MM.1S (cell line): ENCODE measurements around the gene ASZ1.

Experiments
- DNase-seq: peaks from one replicate; pipeline ENCODE4 v3.0.0-alpha.2; 2015
- H2AFZ ChIP-seq: fragments of 300-600 bp; sonication (generic); 2 replicates; pipeline ENCODE4 v1.6.0; 2016; ENCODE audit warnings: antibody characterized with exemption, low read length
- H3F3A ChIP-seq: fragments of 300-600 bp; sonication (generic); 2 replicates; pipeline ENCODE4 v1.6.1; 2016; ENCODE audit warnings: mild to moderate bottlenecking, antibody characterized with exemption, low read length, moderate library complexity, mixed read lengths; ENCODE audit not compliant: insufficient read depth
- H3K27ac ChIP-seq: fragments of 300-600 bp; sonication (generic); 2 replicates; pipeline ENCODE4 v1.5.1; 2016; ENCODE audit warnings: mild to moderate bottlenecking, low read length
- H3K27me3 ChIP-seq: fragments of 300-600 bp; sonication (generic); replicated peaks from 2 replicates; pipeline ENCODE4 v1.6.0; 2016; ENCODE audit warnings: low read length; ENCODE audit not compliant: insufficient read depth
- H3K36me3 ChIP-seq: fragments of 300-600 bp; sonication (generic); replicated peaks from 2 replicates; pipeline ENCODE4 v1.6.1; 2016; ENCODE audit warnings: mild to moderate bottlenecking, low read length, mixed read lengths; ENCODE audit not compliant: insufficient read depth
- H3K4me1 ChIP-seq: fragments of 300-600 bp; sonication (generic); 2 replicates; pipeline ENCODE4 v1.6.1; 2016; ENCODE audit warnings: low read length, mixed read lengths
- H3K4me2 ChIP-seq: fragments of 300-600 bp; sonication (generic); 2 replicates; pipeline ENCODE4 v1.6.0; 2016; ENCODE audit warnings: low read depth, low read length
- H3K4me3 ChIP-seq: fragments of 300-600 bp; sonication (generic); 2 replicates; pipeline ENCODE4 v1.5.1; 2016; ENCODE audit warnings: low read length, mixed read lengths
- H3K79me2 ChIP-seq: fragments of 300-600 bp; sonication (generic); 2 replicates; pipeline ENCODE4 v1.6.1; 2016; ENCODE audit warnings: mixed run types, low read length, mixed read lengths
- H3K9ac ChIP-seq: fragments of 300-600 bp; sonication (generic); 2 replicates; pipeline ENCODE4 v1.6.1; 2016; ENCODE audit warnings: low read length, mixed read lengths
- H3K9me2 ChIP-seq: fragments of 300-600 bp; sonication (generic); replicated peaks from 2 replicates; pipeline ENCODE4 v1.6.1; 2016; ENCODE audit warnings: mild to moderate bottlenecking, low read length, mixed read lengths; ENCODE audit not compliant: insufficient read depth
- H3K9me3 ChIP-seq: fragments of 300-600 bp; sonication (generic); replicated peaks from 2 replicates; pipeline ENCODE4 v1.6.1; 2016; ENCODE audit warnings: mild to moderate bottlenecking, low read length, mixed read lengths; ENCODE audit not compliant: insufficient read depth
- H4K20me1 ChIP-seq: fragments of 300-600 bp; sonication (generic); 2 replicates; pipeline ENCODE4 v1.6.1; 2016; ENCODE audit warnings: mild to moderate bottlenecking, low read length, moderate library complexity, mixed read lengths; ENCODE audit not compliant: insufficient read depth
- EZH2 ChIP-seq: fragments of 300-600 bp; sonication (generic); optimal IDR thresholded peaks from 2 replicates; pipeline ENCODE3; 2017; ENCODE audit warnings: low read depth, mild to moderate bottlenecking, antibody characterized with exemption, low read length, mixed read lengths
- EZH2phosphoT487 ChIP-seq: fragments of 300-600 bp; sonication (generic); IDR thresholded peaks from 2 replicates; pipeline ENCODE4 v1.6.1; 2018; ENCODE audit warnings: antibody characterized with exemption, low read length
- TF ChIP-seq, protein P1 (sequence below): fragments of 300-600 bp; sonication (generic); IDR thresholded peaks from 2 replicates; pipeline ENCODE4 v1.5.1; 2016; ENCODE audit warnings: antibody characterized with exemption, low read length, mixed read lengths

ASZ1 gene

DNA sequence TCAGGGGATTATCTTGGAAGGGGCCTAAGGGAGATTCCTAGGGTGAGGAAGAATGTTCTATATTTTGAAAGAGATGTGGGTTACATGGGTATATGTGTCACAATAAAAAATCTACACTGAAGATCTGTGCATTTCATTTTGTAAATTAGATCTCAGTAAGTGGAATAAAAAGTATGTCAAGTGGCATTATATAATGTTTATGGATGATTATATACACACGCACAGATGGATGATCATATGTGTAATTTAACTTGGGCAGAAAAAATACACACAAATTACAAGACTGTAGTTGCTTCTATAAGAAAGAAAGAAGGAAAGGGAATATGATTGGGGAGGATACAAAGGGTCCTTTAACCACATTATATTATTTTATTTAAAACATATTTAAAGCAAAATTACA is 18.5 kb downstream of the ASZ1 start:
- Histone ChIP-seq H3K9me3 (no peaks in the 10 kb centered on the region), H3K4me1 (no peaks in the 10 kb centered on the region), H3K9ac (no peak overlapping the region), H3K9me2 (no peaks in the 10 kb centered on the region), H3K27ac (no peak overlapping the region), H3K4me3 (no peak overlapping the region), H3F3A (no peaks in the 10 kb centered on the region), H3K36me3 (no peaks in the 10 kb centered on the region), H3K79me2 (no peaks in the 10 kb centered on the region), H4K20me1 (no peaks in the 10 kb centered on the region), H3K27me3 (no peaks in the 10 kb centered on the region), H3K4me2 (no peak overlapping the region), H2AFZ (no peak overlapping the region)
- DNase-seq = no peak
- TF ChIP-seq EZH2 (no peak), EZH2phosphoT487 (no peak)
- TF ChIP-seq, protein P1, sequence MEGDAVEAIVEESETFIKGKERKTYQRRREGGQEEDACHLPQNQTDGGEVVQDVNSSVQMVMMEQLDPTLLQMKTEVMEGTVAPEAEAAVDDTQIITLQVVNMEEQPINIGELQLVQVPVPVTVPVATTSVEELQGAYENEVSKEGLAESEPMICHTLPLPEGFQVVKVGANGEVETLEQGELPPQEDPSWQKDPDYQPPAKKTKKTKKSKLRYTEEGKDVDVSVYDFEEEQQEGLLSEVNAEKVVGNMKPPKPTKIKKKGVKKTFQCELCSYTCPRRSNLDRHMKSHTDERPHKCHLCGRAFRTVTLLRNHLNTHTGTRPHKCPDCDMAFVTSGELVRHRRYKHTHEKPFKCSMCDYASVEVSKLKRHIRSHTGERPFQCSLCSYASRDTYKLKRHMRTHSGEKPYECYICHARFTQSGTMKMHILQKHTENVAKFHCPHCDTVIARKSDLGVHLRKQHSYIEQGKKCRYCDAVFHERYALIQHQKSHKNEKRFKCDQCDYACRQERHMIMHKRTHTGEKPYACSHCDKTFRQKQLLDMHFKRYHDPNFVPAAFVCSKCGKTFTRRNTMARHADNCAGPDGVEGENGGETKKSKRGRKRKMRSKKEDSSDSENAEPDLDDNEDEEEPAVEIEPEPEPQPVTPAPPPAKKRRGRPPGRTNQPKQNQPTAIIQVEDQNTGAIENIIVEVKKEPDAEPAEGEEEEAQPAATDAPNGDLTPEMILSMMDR = no peak

DNA sequence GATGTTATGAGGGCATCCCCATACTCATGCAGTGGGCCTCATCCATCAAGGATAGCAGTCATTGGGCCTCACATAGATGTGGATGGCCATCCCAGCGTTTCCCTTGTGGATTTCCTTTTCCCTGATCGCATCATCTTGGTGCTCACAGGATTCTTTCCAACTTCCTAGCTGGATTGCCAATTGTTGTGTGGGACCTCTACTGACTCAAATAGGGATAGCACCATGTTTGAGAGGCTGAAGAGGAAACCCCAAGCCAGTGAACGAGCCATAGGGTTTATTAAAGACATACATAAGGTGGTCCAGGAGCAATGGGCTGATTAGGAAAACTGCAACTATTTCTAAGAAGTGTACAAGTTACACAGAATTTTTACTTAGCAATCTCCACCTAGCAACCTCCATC is 21.8 kb downstream of the ASZ1 start:
- Histone ChIP-seq H3K27ac (no peak overlapping the region), H3K4me1 (no peaks in the 10 kb centered on the region), H3K4me2 (no peak overlapping the region), H3K9ac (no peak overlapping the region), H3K27me3 (no peaks in the 10 kb centered on the region), H4K20me1 (no peaks in the 10 kb centered on the region), H3F3A (no peaks in the 10 kb centered on the region), H2AFZ (no peak overlapping the region), H3K4me3 (no peak overlapping the region), H3K36me3 (no peaks in the 10 kb centered on the region), H3K9me3 (no peaks in the 10 kb centered on the region), H3K9me2 (no peaks in the 10 kb centered on the region), H3K79me2 (no peaks in the 10 kb centered on the region)
- TF ChIP-seq, protein P1 = no peak
- TF ChIP-seq EZH2phosphoT487 (no peak), EZH2 (no peak)
- DNase-seq = no peak

DNA sequence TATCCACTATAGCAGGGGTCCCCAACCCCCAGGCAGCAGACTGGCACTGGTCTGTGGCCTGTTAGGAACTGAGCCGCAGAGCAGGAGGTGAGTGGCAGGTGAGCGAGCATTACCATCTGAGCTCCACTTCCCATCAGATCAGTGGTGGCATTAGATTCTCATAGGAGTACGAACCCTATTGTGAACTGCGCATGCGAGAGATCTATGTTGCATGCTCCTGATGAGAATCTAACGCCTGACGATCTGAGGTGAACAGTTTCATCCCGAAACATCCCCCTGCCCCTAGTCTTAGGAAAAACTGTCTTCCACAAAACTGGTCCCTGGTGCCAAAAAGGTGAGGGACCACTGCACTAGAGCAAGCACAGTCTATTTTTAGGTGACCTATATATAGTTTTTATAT is 23.6 kb downstream of the ASZ1 start:
- Histone ChIP-seq H3K9ac (no peak overlapping the region), H3K27ac (no peak overlapping the region), H3K4me2 (no peak overlapping the region), H3K9me2 (no peaks in the 10 kb centered on the region), H3K9me3 (no peaks in the 10 kb centered on the region), H3K36me3 (no peaks in the 10 kb centered on the region), H4K20me1 (no peaks in the 10 kb centered on the region), H3K4me3 (no peak overlapping the region), H3K4me1 (no peaks in the 10 kb centered on the region), H3F3A (no peaks in the 10 kb centered on the region), H2AFZ (no peak overlapping the region), H3K27me3 (no peaks in the 10 kb centered on the region), H3K79me2 (no peaks in the 10 kb centered on the region)
- DNase-seq = no peak
- TF ChIP-seq, protein P1 = no peak
- TF ChIP-seq EZH2 = no peak
- no peak for TF ChIP-seq EZH2phosphoT487
